GM19043 (cell line): ENCODE data around the gene NFE2.

Source experiments
- ATAC-seq: cut with Tn5 transposase; IDR thresholded peaks from one replicate; pipeline ENCODE4 v1.9.1; 2021; ENCODE audit warnings: low read depth; ENCODE audit not compliant: unreplicated experiment

NFE2 gene

GRCh38 chr12:54253240-54253639 is 47.6 kb downstream of the NFE2 start:
- no peak for ATAC-seq

GRCh38 chr12:54251667-54252284 is 49.0 kb downstream of the NFE2 start:
- ATAC-seq: no peak

GRCh38 chr12:54249489-54249888 is 51.3 kb downstream of the NFE2 start:
- no peak for ATAC-seq

- no peak for ATAC-seq
Observed at GRCh38 chr12:54246011-54246641, 54.7 kb downstream of the NFE2 start.
